ENCODE measurements around the gene XYLT1.

The XYLT1 gene

GRCh38 chr16:17299790-17300189, 171.0 kb downstream of the XYLT1 start:
- TF ChIP-seq RAD21 (IDR thresholded peaks at IDR 0.05; ENCODE audit: low read depth), result no peak
- no peak for TF ChIP-seq TAF1 (IDR thresholded peaks at IDR 0.05; ENCODE audit: low read depth)
- TF ChIP-seq CEBPB (IDR thresholded peaks at IDR 0.05), result no peak

GRCh38 chr16:17298238-17298637, 172.5 kb downstream of the XYLT1 start:
- no peak for TF ChIP-seq EGR1 (IDR thresholded peaks at IDR 0.05)
- no peak for TF ChIP-seq REST (IDR thresholded peaks at IDR 0.05; ENCODE audit: low read depth)
- no peak for TF ChIP-seq NFIC (IDR thresholded peaks at IDR 0.05)
- no peak for TF ChIP-seq TCF12 (IDR thresholded peaks at IDR 0.05; ENCODE audit: low read depth)
- no peak for TF ChIP-seq TEAD4 (IDR thresholded peaks at IDR 0.05)
- TF ChIP-seq EP300 (IDR thresholded peaks at IDR 0.05; ENCODE audit: borderline replicate concordance), result no peak
- no peak for TF ChIP-seq RAD21 (IDR thresholded peaks at IDR 0.05; ENCODE audit: low read depth)
- TF ChIP-seq CEBPB (IDR thresholded peaks at IDR 0.05), result no peak
- no peak for TF ChIP-seq MAX (IDR thresholded peaks at IDR 0.05)
- no peak for TF ChIP-seq FOXM1 (IDR thresholded peaks at IDR 0.05; ENCODE audit: borderline replicate concordance, low read depth)
- no peak for TF ChIP-seq TAF1 (IDR thresholded peaks at IDR 0.05; ENCODE audit: low read depth)
- no peak for TF ChIP-seq CREB1 (IDR thresholded peaks at IDR 0.05; ENCODE audit: low read depth)
- TF ChIP-seq ZBTB7A (IDR thresholded peaks at IDR 0.05; ENCODE audit: low read depth), result no peak
- no peak for TF ChIP-seq USF1 (IDR thresholded peaks at IDR 0.05)
- no peak for TF ChIP-seq YY1 (IDR thresholded peaks at IDR 0.05; ENCODE audit: low read depth)

GRCh38 chr16:17296431-17296830, 174.3 kb downstream of the XYLT1 start:
- TF ChIP-seq CREB1 (IDR thresholded peaks at IDR 0.05; ENCODE audit: low read depth) (no peak), TAF1 (IDR thresholded peaks at IDR 0.05; ENCODE audit: low read depth) (no peak), EP300 (IDR thresholded peaks at IDR 0.05; ENCODE audit: borderline replicate concordance) (no peak), MAX (IDR thresholded peaks at IDR 0.05) (no peak), RAD21 (IDR thresholded peaks at IDR 0.05; ENCODE audit: low read depth) (no peak), NFIC (IDR thresholded peaks at IDR 0.05) (no peak), ZBTB7A (IDR thresholded peaks at IDR 0.05; ENCODE audit: low read depth) (no peak), TEAD4 (IDR thresholded peaks at IDR 0.05) (no peak), REST (IDR thresholded peaks at IDR 0.05; ENCODE audit: low read depth) (no peak), USF1 (IDR thresholded peaks at IDR 0.05) (no peak), YY1 (IDR thresholded peaks at IDR 0.05; ENCODE audit: low read depth) (no peak), FOXM1 (IDR thresholded peaks at IDR 0.05; ENCODE audit: borderline replicate concordance, low read depth) (no peak), TCF12 (IDR thresholded peaks at IDR 0.05; ENCODE audit: low read depth) (no peak), EGR1 (IDR thresholded peaks at IDR 0.05) (no peak), CEBPB (IDR thresholded peaks at IDR 0.05) (no peak)

- TF ChIP-seq TCF12 (IDR thresholded peaks at IDR 0.05; ENCODE audit: low read depth), result no peak
- TF ChIP-seq USF1 (IDR thresholded peaks at IDR 0.05), result no peak
- TF ChIP-seq RAD21 (IDR thresholded peaks at IDR 0.05; ENCODE audit: low read depth), result no peak
Measured at GRCh38 chr16:17295948-17296347, 174.8 kb downstream of the XYLT1 start.

GRCh38 chr16:17294856-17295255, 175.9 kb downstream of the XYLT1 start:
- TF ChIP-seq CREB1 (IDR thresholded peaks at IDR 0.05; ENCODE audit: low read depth) (no peak), EP300 (IDR thresholded peaks at IDR 0.05; ENCODE audit: borderline replicate concordance) (no peak), ZBTB7A (IDR thresholded peaks at IDR 0.05; ENCODE audit: low read depth) (no peak), USF1 (IDR thresholded peaks at IDR 0.05) (no peak), YY1 (IDR thresholded peaks at IDR 0.05; ENCODE audit: low read depth) (no peak), TEAD4 (IDR thresholded peaks at IDR 0.05) (no peak)

Measured in Ishikawa (cell line).